ENCODE data around the gene RANBP17. TPM values are rescaled to one million over a fixed set of nuclear protein-coding genes. Genes with fewer than 3 reads are reported as not detected.

Gene RANBP17
- total and polyA plus RNA-seq, 9 of the 15 experiments (the other 6 are each of a cell fraction or from before 2014, with no cell fraction given): not detected

GRCh38 chr5:170894665-170895064, 32.8 kb downstream of the RANBP17 start:
- Histone ChIP-seq H3K9ac (ENCODE audit: insufficient read depth in 1 of 2, low read depth in 2 of 2, low read length in 2 of 2) (no peak overlapping the region), H3K27me3 (ENCODE audit: control insufficient read depth in 2 of 2, insufficient read depth in 2 of 2, low read length in 2 of 2) (no peaks in the 10 kb centered on the region), H3K27ac (ENCODE audit: extremely low read depth, low read depth, low read length) (no peak overlapping the region), H3K4me1 (replicated peaks in 1 of 2; ENCODE audit: control insufficient read depth in 2 of 2, insufficient read depth in 2 of 2, low read length in 2 of 2) (no peaks in the 10 kb centered on the region), H3K79me2 (ENCODE audit: control insufficient read depth, insufficient read depth, low read length) (no peaks in the 10 kb centered on the region), H2AFZ (ENCODE audit: low read depth, low read length) (no peak overlapping the region), H3K9me3 (replicated peaks; ENCODE audit: control insufficient read depth, insufficient read depth, low read depth, low read length) (no peaks in the 10 kb centered on the region), H3K4me2 (ENCODE audit: insufficient read depth, low read length) (no peak overlapping the region), H3K36me3 (ENCODE audit: control insufficient read depth, insufficient read depth, low read length) (no peaks in the 10 kb centered on the region), H3K9me1 (ENCODE audit: control insufficient read depth, insufficient read depth, low read length) (no peaks in the 10 kb centered on the region), H4K20me1 (replicated peaks; ENCODE audit: control insufficient read depth, insufficient read depth, low read length) (no peaks in the 10 kb centered on the region), H3K4me3 (no peak overlapping the region)
- no peak for TF ChIP-seq MAX (CRISPR knock-in tag; IDR thresholded peaks at IDR 0.05)
- no peak for TF ChIP-seq FOXK2 (conservative IDR thresholded peaks at IDR 0.05 in 1 of 2, IDR thresholded peaks at IDR 0.05 in 1 of 2; ENCODE audit: low read depth in 2 of 2)
- no peak for TF ChIP-seq NR0B1 (IDR thresholded peaks at IDR 0.05; ENCODE audit: partially characterized antibody)
- TF ChIP-seq U2AF1 (optimal IDR thresholded peaks at IDR 0.05; ENCODE audit: low read depth, low read length): no peak
- TF ChIP-seq RB1 (IDR thresholded peaks at IDR 0.05; ENCODE audit: low read depth): no peak
- no peak for TF ChIP-seq CSDE1 (IDR thresholded peaks at IDR 0.05)
- TF ChIP-seq MTF1 (CRISPR knock-in tag; IDR thresholded peaks at IDR 0.05; ENCODE audit: borderline replicate concordance): no peak
- no peak for TF ChIP-seq GATAD2B (IDR thresholded peaks at IDR 0.05; ENCODE audit: borderline replicate concordance)
- CTCF ChIA-PET (ENCODE audit: low intra/inter-chr PET ratio): no interaction called here
- in situ Hi-C loops (cut with MboI): no loop called here
- BruUV-seq (replicated peaks): no TSS peak
- WGBS (ENCODE audit: insufficient coverage, low coverage, missing lambda C conversion rate): 0% methylated on average over 2 of the region's 2 CpGs
- ATAC-seq: no peak
- no peak for DNase-seq (ENCODE audit: extremely low read depth in 1 of 4, low spot score in 3 of 4)
- intact Hi-C loops (cut with micrococcal nuclease): no loop called here
- no peak for FAIRE-seq
- POLR2A ChIA-PET: interaction anchor here (0.6 kb wide), 1 partner anchor 14 kb away, joined by 3 read pairs; no protein-coding TSS in a partner anchor

Data from K562 (cell line).